Endodermal cell (in vitro differentiated cells): ENCODE measurements around the gene USP25. TPM values are rescaled to one million over a fixed set of nuclear protein-coding genes. Genes with fewer than 3 reads are reported as not detected.
A peak's percentile ranks its signal among the peaks of the same experiment; 100 is the strongest.
"Not testable (repeated sequence)": the region's sequence is repeated elsewhere in the genome, so short reads cannot be mapped to it uniquely, and the experiment has no call there.

Experiments used
- DNase-seq: peaks from one replicate; pipeline ENCODE4 v3.0.0-alpha.2; 2017
- H3K27ac ChIP-seq: 2 replicates; pipeline ENCODE4 v1.5.1; 2013; ENCODE audit warnings: mild to moderate bottlenecking, low read depth, low read length, moderate library complexity
- H3K27me3 ChIP-seq: 2 replicates; pipeline ENCODE4 v1.6.1; 2013; ENCODE audit warnings: mild to moderate bottlenecking, low read length, moderate library complexity; ENCODE audit not compliant: insufficient read depth, control insufficient read depth, poor library complexity, severe bottlenecking
- H3K36me3 ChIP-seq: 2 replicates; pipeline ENCODE4 v1.7.0; 2013; ENCODE audit warnings: mild to moderate bottlenecking, low read length, moderate library complexity; ENCODE audit not compliant: control insufficient read depth, insufficient read depth
- H3K4me1 ChIP-seq: one replicate; pipeline ENCODE4 v1.7.0; 2013; ENCODE audit warnings: low read length; ENCODE audit not compliant: control insufficient read depth, insufficient read depth
- H3K4me3 ChIP-seq: 2 replicates; pipeline ENCODE4 v1.5.1; 2013; ENCODE audit warnings: mild to moderate bottlenecking, low read length, moderate library complexity
- H3K9ac ChIP-seq: 2 replicates; pipeline ENCODE4 v1.6.1; 2013; ENCODE audit warnings: mild to moderate bottlenecking, low read length, moderate library complexity; ENCODE audit not compliant: poor library complexity, severe bottlenecking; ENCODE audit errors: extremely low read depth
- H3K9me3 ChIP-seq: 2 replicates; pipeline ENCODE4 v1.6.1; 2013; ENCODE audit warnings: mild to moderate bottlenecking, low read length, moderate library complexity; ENCODE audit not compliant: control insufficient read depth
- H3K27ac Mint-ChIP-seq: 2 replicates; pipeline ENCODE4 v1.8.0; 2020; ENCODE audit warnings: mixed read lengths
- H3K27me3 Mint-ChIP-seq: 2 replicates; pipeline ENCODE4 v1.8.0; 2021; ENCODE audit warnings: mild to moderate bottlenecking, mixed read lengths; ENCODE audit not compliant: insufficient read depth
- H3K36me3 Mint-ChIP-seq: 2 replicates; pipeline ENCODE4 v1.8.0; 2020; ENCODE audit warnings: low read depth, mixed read lengths
- H3K4me1 Mint-ChIP-seq: 2 replicates; pipeline ENCODE4 v1.8.0; 2020; ENCODE audit warnings: mixed read lengths
- H3K4me3 Mint-ChIP-seq: 2 replicates; pipeline ENCODE4 v1.8.0; 2020; ENCODE audit warnings: mild to moderate bottlenecking, moderate library complexity, mixed read lengths
- H3K9me3 Mint-ChIP-seq: 2 replicates; pipeline ENCODE4 v1.8.0; 2020; ENCODE audit warnings: mild to moderate bottlenecking, mixed read lengths
- CTCF ChIP-seq: fragments of 200-600 bp; sonication (generic); conservative IDR thresholded peaks from 2 replicates; pipeline ENCODE4 v1.5.0; 2021; ENCODE audit warnings: antibody characterized with exemption, mild to moderate bottlenecking
- WGBS, 2 experiments: methylation state at CpG; one replicate each; pipeline versions ENCODE4 v1.1.5 to v1.1.7; 2013; ENCODE audit warnings: missing lambda C conversion rate in 2 of 2, mixed read lengths in 1 of 2; ENCODE audit not compliant: insufficient coverage in 1 of 2, insufficient read length in 1 of 2; 5-methylcytosine and 5-hydroxymethylcytosine counted together
- total RNA-seq, 2 donors: library from RNA; stranded (reverse); fragmentation: NEBNext Ultra II Directional in 1 of 2; extraction: Animal tissue kit (Norgen Biotek cat#: 25700) in 1 of 2; gene quantifications; 2 replicates in 1 of 2; 3 replicates in 1 of 2; pipeline ENCODE4 v1.2.1, GENCODE V29; 2021

USP25 gene
- total RNA-seq, 2 donors from 2014 or later = 31.4 to 34.9 TPM

- Histone ChIP-seq H3K4me3 (no peak overlapping the region), H3K9ac (no peak overlapping the region), H3K4me1 (peaks cover 3% of the 10 kb centered on the region), H3K27ac (no peak overlapping the region), H3K36me3 (no peaks in the 10 kb centered on the region), H3K27me3 (no peaks in the 10 kb centered on the region), H3K9me3 (peaks cover 12% of the 10 kb centered on the region)
- Mint-ChIP-seq H3K36me3 (peaks cover 14% of the 10 kb centered on the region), H3K4me1 (peaks cover 40% of the 10 kb centered on the region), H3K27ac (peak overlapping the region; percentile 71), H3K4me3 (no peak overlapping the region), H3K9me3 (peaks cover 11% of the 10 kb centered on the region), H3K27me3 (no peaks in the 10 kb centered on the region)
- 93 to 100% methylated on average over 1 to 2 of the region's 2 CpGs for WGBS, 2 experiments
- TF ChIP-seq CTCF = peak; percentile 52
- no peak for DNase-seq
Observed at GRCh38 chr21:15735409-15735808, 5.6 kb downstream of the USP25 start.

GRCh38 chr21:15735931-15736330 is 6.1 kb downstream of the USP25 start:
- H3K9me3 ChIP-seq = peaks cover 12% of the 10 kb centered on the region
- not testable (repeated sequence) for H3K27me3 ChIP-seq, H3K4me3 Mint-ChIP-seq, H3K9ac ChIP-seq, H3K4me1 ChIP-seq, H3K36me3 ChIP-seq, H3K4me3 ChIP-seq, H3K27me3 Mint-ChIP-seq, H3K27ac ChIP-seq, DNase-seq
- Mint-ChIP-seq H3K36me3 (peaks cover 14% of the 10 kb centered on the region), H3K4me1 (peaks cover 41% of the 10 kb centered on the region), H3K9me3 (peaks cover 11% of the 10 kb centered on the region), H3K27ac (peak overlapping the region; percentile 55)
- WGBS, 2 experiments = 81 to 88% methylated on average over 4 of the region's 4 CpGs

- H3K4me3 ChIP-seq = peak overlapping the region; percentile 26
Observed at GRCh38 chr21:15738779-15739178, 9.0 kb downstream of the USP25 start.

GRCh38 chr21:15740383-15740782 is 10.6 kb downstream of the USP25 start:
- Mint-ChIP-seq H3K27ac (no peak overlapping the region), H3K4me3 (no peak overlapping the region), H3K9me3 (peaks cover 11% of the 10 kb centered on the region), H3K4me1 (peaks cover 41% of the 10 kb centered on the region), H3K36me3 (peaks cover 29% of the 10 kb centered on the region), H3K27me3 (no peaks in the 10 kb centered on the region)
- no peak overlapping the region for H3K4me3 ChIP-seq
- H3K27me3 ChIP-seq = no peaks in the 10 kb centered on the region
- TF ChIP-seq CTCF = no peak
- H3K36me3 ChIP-seq = no peaks in the 10 kb centered on the region
- no peak for DNase-seq
- WGBS, 2 experiments = 80 to 91% methylated on average over 1 to 2 of the region's 3 CpGs
- H3K9me3 ChIP-seq = peaks cover 20% of the 10 kb centered on the region
- no peak overlapping the region for H3K27ac ChIP-seq
- no peak overlapping the region for H3K9ac ChIP-seq
- H3K4me1 ChIP-seq = peaks cover 3% of the 10 kb centered on the region

More at GRCh38 chr21:15738779-15739178, 9.0 kb downstream of the USP25 start:
- H3K4me3 Mint-ChIP-seq = peak overlapping the region; percentile 30
- H3K27ac ChIP-seq, H3K27me3 ChIP-seq, H3K9ac ChIP-seq, H3K36me3 ChIP-seq, H3K4me1 ChIP-seq, H3K27me3 Mint-ChIP-seq: not testable (repeated sequence)
- DNase-seq = peak; percentile 58
- peaks cover 27% of the 10 kb centered on the region for H3K36me3 Mint-ChIP-seq
- H3K9me3 ChIP-seq = peaks cover 20% of the 10 kb centered on the region
- peaks cover 51% of the 10 kb centered on the region for H3K4me1 Mint-ChIP-seq
- peak overlapping the region; percentile 83 for H3K27ac Mint-ChIP-seq
- peaks cover 11% of the 10 kb centered on the region for H3K9me3 Mint-ChIP-seq
- WGBS, 2 experiments = 30 to 33% methylated on average over 2 to 8 of the region's 10 CpGs
